Endothelial cell of umbilical vein (primary cell): ENCODE data around the gene TNIK.

Experiments used
- GATA2 ChIP-seq: IDR thresholded peaks from 2 replicates; pipeline ENCODE4 v1.7.0; 2011; ENCODE audit warnings: low read depth, mild to moderate bottlenecking, moderate library complexity, mixed read lengths, low read length; ENCODE audit not compliant: insufficient read length, insufficient read depth
- POLR2A ChIP-seq: IDR thresholded peaks from 2 replicates; pipeline ENCODE4 v1.6.1; 2012; ENCODE audit warnings: low read depth, mild to moderate bottlenecking, control low read depth, low read length
- TF ChIP-seq, protein P1 (sequence below): IDR thresholded peaks from 2 replicates; pipeline ENCODE4 v1.6.1; 2011; ENCODE audit not compliant: insufficient read depth, insufficient read length
- TF ChIP-seq, protein P2 (sequence below), 2 donors: IDR thresholded peaks; 1 replicate in 1 of 2; 2 replicates in 1 of 2; pipeline ENCODE4 v1.5.1; 2011; ENCODE audit warnings: low read length in 2 of 2, mild to moderate bottlenecking in 2 of 2, moderate library complexity in 2 of 2, control low read depth in 1 of 2, inconsistent platforms in 1 of 2, low read depth in 1 of 2; ENCODE audit not compliant: insufficient read depth in 1 of 2; ENCODE audit errors: extremely low read depth in 1 of 2

DNA sequence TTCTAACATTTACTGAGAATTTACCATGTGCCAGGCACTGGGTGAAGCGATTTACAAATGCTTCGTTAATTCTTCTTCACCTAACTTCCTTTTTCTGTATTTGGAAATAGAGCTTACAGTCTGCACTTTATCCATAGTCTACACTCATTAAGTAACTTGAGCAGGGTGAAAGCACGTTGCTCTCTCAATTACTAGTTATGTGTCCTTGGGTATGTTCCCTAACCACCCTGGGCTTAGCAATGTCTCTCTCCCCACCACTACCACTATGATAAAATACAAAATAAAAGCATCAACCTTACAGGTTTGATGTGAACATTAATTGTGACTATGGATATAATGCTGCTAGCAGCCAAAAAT is 260.8 kb downstream of the TNIK start:
- TF ChIP-seq, protein P1, sequence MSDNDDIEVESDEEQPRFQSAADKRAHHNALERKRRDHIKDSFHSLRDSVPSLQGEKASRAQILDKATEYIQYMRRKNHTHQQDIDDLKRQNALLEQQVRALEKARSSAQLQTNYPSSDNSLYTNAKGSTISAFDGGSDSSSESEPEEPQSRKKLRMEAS, result no peak
- TF ChIP-seq POLR2A (no peak), GATA2 (no peak)
- TF ChIP-seq, protein P2, sequence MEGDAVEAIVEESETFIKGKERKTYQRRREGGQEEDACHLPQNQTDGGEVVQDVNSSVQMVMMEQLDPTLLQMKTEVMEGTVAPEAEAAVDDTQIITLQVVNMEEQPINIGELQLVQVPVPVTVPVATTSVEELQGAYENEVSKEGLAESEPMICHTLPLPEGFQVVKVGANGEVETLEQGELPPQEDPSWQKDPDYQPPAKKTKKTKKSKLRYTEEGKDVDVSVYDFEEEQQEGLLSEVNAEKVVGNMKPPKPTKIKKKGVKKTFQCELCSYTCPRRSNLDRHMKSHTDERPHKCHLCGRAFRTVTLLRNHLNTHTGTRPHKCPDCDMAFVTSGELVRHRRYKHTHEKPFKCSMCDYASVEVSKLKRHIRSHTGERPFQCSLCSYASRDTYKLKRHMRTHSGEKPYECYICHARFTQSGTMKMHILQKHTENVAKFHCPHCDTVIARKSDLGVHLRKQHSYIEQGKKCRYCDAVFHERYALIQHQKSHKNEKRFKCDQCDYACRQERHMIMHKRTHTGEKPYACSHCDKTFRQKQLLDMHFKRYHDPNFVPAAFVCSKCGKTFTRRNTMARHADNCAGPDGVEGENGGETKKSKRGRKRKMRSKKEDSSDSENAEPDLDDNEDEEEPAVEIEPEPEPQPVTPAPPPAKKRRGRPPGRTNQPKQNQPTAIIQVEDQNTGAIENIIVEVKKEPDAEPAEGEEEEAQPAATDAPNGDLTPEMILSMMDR (IDR thresholded peaks at IDR 0.05; ENCODE audit: extremely low read depth in 1 of 2, insufficient read depth in 1 of 2, low read depth in 1 of 2, low read length in 2 of 2), result no peak
